ENCODE data around the gene HNRNPA0. TPM values are rescaled to one million over a fixed set of nuclear protein-coding genes. Genes with fewer than 3 reads are reported as not detected.

Gene HNRNPA0
- total and polyA plus RNA-seq, 2 experiments from 2014 or later = 15.1 to 39.9 TPM

- TF ChIP-seq REST (IDR thresholded peaks at IDR 0.05; ENCODE audit: unreplicated experiment) = no peak
- TF ChIP-seq CREB1 (CRISPR knock-in tag; IDR thresholded peaks at IDR 0.05; ENCODE audit: low read depth) = no peak
- no peak for TF ChIP-seq ZNF462 (CRISPR knock-in tag; IDR thresholded peaks at IDR 0.05)
- TF ChIP-seq ZNF114 (CRISPR knock-in tag; IDR thresholded peaks at IDR 0.05) = no peak
- TF ChIP-seq ZNF331 (CRISPR knock-in tag; IDR thresholded peaks at IDR 0.05; ENCODE audit: low read depth) = no peak
- TF ChIP-seq EZH2 (IDR thresholded peaks at IDR 0.05; ENCODE audit: low read depth, unreplicated experiment) = no peak
These were observed 12.4 kb downstream of the HNRNPA0 start (continued) for GRCh38 chr5:137741718-137742117.

GRCh38 chr5:137739737-137740136 lies 14.4 kb downstream of the HNRNPA0 start:
- no peaks in the 10 kb centered on the region for H3K9me2 ChIP-seq (ENCODE audit: insufficient read depth)
- Mint-ChIP-seq H3K27me3 (ENCODE audit: insufficient read depth, low read depth, poor library complexity) (no peaks in the 10 kb centered on the region), H3K36me3 (ENCODE audit: low read depth) (no peaks in the 10 kb centered on the region), H3K27ac (no peak overlapping the region), H3K4me1 (0 out of 3 replicates have a peak, but pooled peaks cover 4% of the 10 kb centered on the region), H3K4me3 (no peak overlapping the region), H3K9me3 (peaks cover 6% of the 10 kb centered on the region)
- H3F3A ChIP-seq (replicated peaks; ENCODE audit: low read depth) = no peaks in the 10 kb centered on the region
- H3K4me1 ChIP-seq (ENCODE audit: insufficient read depth) = peaks cover 16% of the 10 kb centered on the region
- H3K27me3 ChIP-seq (ENCODE audit: insufficient read depth) = no peaks in the 10 kb centered on the region
- ATAC-seq (no peak), DNase-seq (ENCODE audit: low spot score) (no peak)
- no peak overlapping the region for H2AFZ ChIP-seq
- no peaks in the 10 kb centered on the region for H3K36me3 ChIP-seq (ENCODE audit: insufficient read depth)
- H4K20me1 ChIP-seq (replicated peaks; ENCODE audit: insufficient read depth) = no peaks in the 10 kb centered on the region
- no peak overlapping the region for H3K4me2 ChIP-seq
- no peak overlapping the region for H3K4me3 ChIP-seq
- no peak overlapping the region for H3K27ac ChIP-seq (ENCODE audit: low read depth)
- peaks cover under 1% of the 10 kb centered on the region for H3K79me2 ChIP-seq (replicated peaks; ENCODE audit: insufficient read depth)
- TF ChIP-seq STAT1 (IDR thresholded peaks at IDR 0.05; ENCODE audit: unreplicated experiment) (no peak), NANOG (IDR thresholded peaks at IDR 0.05; ENCODE audit: borderline replicate concordance) (no peak), JUNB (IDR thresholded peaks at IDR 0.05; ENCODE audit: unreplicated experiment) (no peak), ZNF331 (CRISPR knock-in tag; IDR thresholded peaks at IDR 0.05; ENCODE audit: low read depth) (no peak), REST (IDR thresholded peaks at IDR 0.05; ENCODE audit: unreplicated experiment) (no peak), POLR2AphosphoS5 (IDR thresholded peaks at IDR 0.05; ENCODE audit: low read depth) (no peak), ETS1 (IDR thresholded peaks at IDR 0.05) (no peak), ZNF114 (CRISPR knock-in tag; IDR thresholded peaks at IDR 0.05) (no peak)

Measured in GM23338 (cell line).